Gastroesophageal sphincter (tissue), 4 donors: ENCODE results near the gene IFNA14. TPM values are rescaled to one million over a fixed set of nuclear protein-coding genes. Genes with fewer than 3 reads are reported as not detected.
A peak's percentile ranks its signal among the peaks of the same experiment; 100 is the strongest.
"Not testable (repeated sequence)": the region's sequence is repeated elsewhere in the genome, so short reads cannot be mapped to it uniquely, and the experiment has no call there.

ENCODE experiments used
- ATAC-seq: fragments of 150-250 bp; one replicate; pipeline ENCODE4 v1.9.1; 2016; ENCODE audit warnings: mild to moderate bottlenecking, moderate library complexity
- H3K27ac ChIP-seq, 4 donors: fragments of 200-600 bp; sonication (generic) in 3 of 4; 1 replicate in 3 of 4; 2 replicates in 1 of 4; pipeline ENCODE4 v1.5.1; 2016 to 2019
- H3K27me3 ChIP-seq: fragments of 200-600 bp; sonication (generic); one replicate; pipeline ENCODE4 v1.5.1; 2019
- H3K36me3 ChIP-seq, 2 donors: fragments of 200-600 bp; sonication (generic); one replicate each; pipeline ENCODE4 v1.5.1; 2019; ENCODE audit warnings: control low read depth in 1 of 2
- H3K4me1 ChIP-seq, 3 donors: fragments of 200-600 bp; sonication (generic); 1 replicate in 2 of 3; 2 replicates in 1 of 3; pipeline ENCODE4 v1.5.1; 2016 to 2019; ENCODE audit warnings: control low read depth in 2 of 3
- H3K4me3 ChIP-seq, 2 donors: fragments of 200-600 bp; sonication (generic); one replicate each; pipeline ENCODE4 v1.5.1; 2019; ENCODE audit warnings: mild to moderate bottlenecking in 1 of 2, moderate library complexity in 1 of 2
- H3K9me3 ChIP-seq, 3 donors: fragments of 200-600 bp; sonication (generic); one replicate each; pipeline ENCODE4 v1.5.1; 2017 to 2019; ENCODE audit warnings: control low read depth in 2 of 3
- EP300 ChIP-seq: sonication (generic); formaldehyde crosslinking; IDR thresholded peaks from one replicate; pipeline ENCODE4 v1.6.1; 2017; ENCODE audit warnings: antibody characterized with exemption, mild to moderate bottlenecking
- POLR2A ChIP-seq, 2 donors: fragments of 450-650 bp; IDR thresholded peaks; one replicate each; pipeline ENCODE4 v1.6.1; 2017; ENCODE audit warnings: antibody characterized with exemption in 2 of 2, mild to moderate bottlenecking in 2 of 2, moderate library complexity in 1 of 2
- POLR2AphosphoS5 ChIP-seq: sonication (generic); formaldehyde crosslinking; IDR thresholded peaks from one replicate; pipeline ENCODE4 v1.6.1; 2017; ENCODE audit warnings: antibody characterized with exemption
- WGBS, 2 donors: methylation state at CpG; one replicate each; pipeline ENCODE4 v1.1.5; 2018; ENCODE audit warnings: low coverage in 1 of 2; 5-methylcytosine and 5-hydroxymethylcytosine counted together
- total RNA-seq, 4 donors: library from RNA; depleted of rRNA; stranded (reverse); fragments of >200 nt; gene quantifications; one replicate each; pipeline ENCODE4 v1.1.0, GENCODE V29; 2016
- TF ChIP-seq, protein P1 (sequence below), 4 experiments: fragments of 200-600 bp in 2 of 4; fragments of 450-650 bp in 2 of 4; sonication (generic) in 1 of 4; IDR thresholded peaks; one replicate each; pipeline ENCODE4 v1.5.1; 2017 to 2019; ENCODE audit warnings: antibody characterized with exemption in 4 of 4, mild to moderate bottlenecking in 2 of 4, moderate library complexity in 2 of 4

Gene IFNA14
- total RNA-seq, 4 donors from 2014 or later: 0.40 TPM; not detected in 3

DNA sequence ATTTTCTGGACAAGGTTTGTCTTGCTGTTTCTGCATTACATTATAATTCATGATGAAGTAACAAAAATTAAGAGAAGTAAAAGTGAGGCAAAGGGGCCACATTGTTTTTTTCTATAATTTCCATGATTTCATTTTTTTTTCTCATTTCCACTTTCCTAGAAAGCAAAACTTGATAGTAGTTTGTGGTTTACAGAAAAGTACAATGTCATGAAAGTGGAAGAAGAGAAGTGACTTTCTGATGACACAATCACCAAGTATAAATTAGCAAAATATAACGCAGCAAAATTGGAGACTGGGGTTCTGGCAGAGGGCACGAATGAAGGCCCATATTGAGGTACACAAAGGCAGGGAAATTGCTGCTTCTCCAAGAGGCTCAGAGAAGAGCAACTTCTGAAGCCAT lies 5.0 kb upstream of the IFNA14 start:
- Histone ChIP-seq H3K9me3 (no peaks in the 10 kb centered on the region), H3K27ac (no peak overlapping the region), H3K36me3 (no peaks in the 10 kb centered on the region), H3K27me3 (peaks cover 10% of the 10 kb centered on the region), H3K4me1 (no peaks in the 10 kb centered on the region), H3K4me3 (no peak overlapping the region)
- no peak for TF ChIP-seq POLR2AphosphoS5
- TF ChIP-seq, protein P1, sequence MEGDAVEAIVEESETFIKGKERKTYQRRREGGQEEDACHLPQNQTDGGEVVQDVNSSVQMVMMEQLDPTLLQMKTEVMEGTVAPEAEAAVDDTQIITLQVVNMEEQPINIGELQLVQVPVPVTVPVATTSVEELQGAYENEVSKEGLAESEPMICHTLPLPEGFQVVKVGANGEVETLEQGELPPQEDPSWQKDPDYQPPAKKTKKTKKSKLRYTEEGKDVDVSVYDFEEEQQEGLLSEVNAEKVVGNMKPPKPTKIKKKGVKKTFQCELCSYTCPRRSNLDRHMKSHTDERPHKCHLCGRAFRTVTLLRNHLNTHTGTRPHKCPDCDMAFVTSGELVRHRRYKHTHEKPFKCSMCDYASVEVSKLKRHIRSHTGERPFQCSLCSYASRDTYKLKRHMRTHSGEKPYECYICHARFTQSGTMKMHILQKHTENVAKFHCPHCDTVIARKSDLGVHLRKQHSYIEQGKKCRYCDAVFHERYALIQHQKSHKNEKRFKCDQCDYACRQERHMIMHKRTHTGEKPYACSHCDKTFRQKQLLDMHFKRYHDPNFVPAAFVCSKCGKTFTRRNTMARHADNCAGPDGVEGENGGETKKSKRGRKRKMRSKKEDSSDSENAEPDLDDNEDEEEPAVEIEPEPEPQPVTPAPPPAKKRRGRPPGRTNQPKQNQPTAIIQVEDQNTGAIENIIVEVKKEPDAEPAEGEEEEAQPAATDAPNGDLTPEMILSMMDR (IDR thresholded peaks at IDR 0.05): no peak
- no peak for TF ChIP-seq EP300
- no peak for TF ChIP-seq POLR2A (IDR thresholded peaks at IDR 0.05)
- 47 to 51% methylated on average over 2 of the region's 2 CpGs for WGBS, 2 donors
- ATAC-seq: no peak

- not testable (repeated sequence) for H3K27ac ChIP-seq, ATAC-seq, H3K4me1 ChIP-seq, H3K9me3 ChIP-seq, H3K36me3 ChIP-seq, H3K4me3 ChIP-seq, H3K27me3 ChIP-seq
- WGBS, 2 donors: 0 to 38% methylated on average over 1 of the region's 1 CpG
Measured at GRCh38 chr9:21236360-21236714, 3.5 kb downstream of the IFNA14 start.

DNA sequence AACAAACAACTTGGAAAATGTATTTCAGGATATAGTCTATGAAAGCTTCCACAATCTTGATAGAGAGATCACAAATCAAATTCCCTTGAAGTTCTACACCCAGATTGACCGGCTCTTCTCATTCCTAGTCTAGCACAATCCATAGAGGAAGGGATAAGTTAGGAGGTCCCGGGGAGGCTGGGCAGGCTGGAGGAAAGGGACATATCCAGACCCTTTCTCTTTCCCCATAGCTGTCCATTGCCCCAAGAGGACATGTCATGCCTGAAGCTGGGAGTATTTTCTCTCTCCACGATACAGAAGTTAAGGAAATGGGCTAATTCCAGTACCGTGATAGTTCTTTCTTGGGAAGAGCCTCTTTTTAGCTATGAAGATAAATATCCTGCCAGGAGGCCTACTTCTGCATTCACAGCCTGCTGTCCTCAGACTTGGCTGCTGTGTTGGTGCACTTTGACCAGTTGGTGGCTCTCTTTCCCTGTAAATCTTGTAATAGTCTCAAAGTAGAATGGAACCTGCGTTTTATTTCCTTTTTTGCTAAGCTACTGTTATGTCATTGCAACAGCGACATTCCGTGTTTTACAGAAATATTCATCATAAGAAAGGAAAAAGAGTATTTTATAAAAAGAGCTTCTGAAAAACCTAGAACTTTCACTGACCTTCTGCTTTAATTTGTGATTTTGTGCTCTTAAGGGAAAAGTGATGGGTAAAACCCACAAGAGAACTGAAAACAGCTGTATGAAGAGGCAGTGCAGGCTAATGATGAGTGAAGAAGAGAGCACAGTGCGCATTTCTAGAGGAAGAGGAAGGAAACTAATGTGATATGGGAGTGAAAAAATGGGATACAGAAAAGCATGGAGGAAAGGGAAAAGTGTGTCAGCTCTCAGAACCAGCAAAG lies 4.1 kb downstream of the IFNA14 start:
- ATAC-seq, H3K4me3 ChIP-seq, H3K27ac ChIP-seq, H3K27me3 ChIP-seq, H3K4me1 ChIP-seq, H3K9me3 ChIP-seq, H3K36me3 ChIP-seq: not testable (repeated sequence)
- 30 to 34% methylated on average over 8 of the region's 8 CpGs for WGBS, 2 donors
- TF ChIP-seq, protein P1 (IDR thresholded peaks at IDR 0.05): peak in 3 of 4 experiments; percentile 26 to 52 (median 31)

DNA sequence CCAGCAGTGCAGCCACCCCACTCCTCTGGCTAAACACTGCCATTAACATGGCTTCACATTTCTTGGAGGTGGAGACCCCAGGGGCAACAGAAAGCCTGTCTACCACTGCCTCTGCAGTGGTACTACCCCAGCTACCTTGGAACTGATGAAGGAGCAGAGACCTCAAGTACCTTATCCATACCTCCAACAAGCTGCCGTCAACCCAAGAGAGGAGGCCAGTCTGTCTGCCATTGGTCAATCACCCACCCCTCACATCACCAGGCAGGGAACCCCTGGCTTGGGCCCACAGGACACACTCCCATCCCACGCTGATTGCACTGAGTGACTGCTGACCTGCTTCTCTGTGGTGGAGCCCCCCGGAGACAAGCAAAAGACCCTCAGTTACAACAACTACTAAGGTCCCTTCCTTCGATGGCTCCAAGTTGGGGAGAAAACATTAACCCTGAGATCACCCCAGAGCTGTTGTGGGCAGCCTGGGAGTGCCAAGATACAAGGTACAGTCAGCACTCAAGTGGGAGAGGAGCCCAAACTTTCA lies 5.6 kb downstream of the IFNA14 start:
- no peaks in the 10 kb centered on the region for H3K9me3 ChIP-seq
- H3K4me3 ChIP-seq: no peak overlapping the region
- no peak for ATAC-seq
- H3K27me3 ChIP-seq: no peaks in the 10 kb centered on the region
- no peak overlapping the region for H3K27ac ChIP-seq
- no CpG with 5 or more reads among the region's 4 CpGs for WGBS, 2 donors
- no peaks in the 10 kb centered on the region for H3K4me1 ChIP-seq
- TF ChIP-seq POLR2AphosphoS5: no peak
- no peak for TF ChIP-seq EP300
- TF ChIP-seq, protein P1 (IDR thresholded peaks at IDR 0.05): no peak
- TF ChIP-seq POLR2A (IDR thresholded peaks at IDR 0.05): no peak
- no peaks in the 10 kb centered on the region for H3K36me3 ChIP-seq

GRCh38 chr9:21233258-21233657 lies 6.5 kb downstream of the IFNA14 start:
- WGBS, 2 donors: 86 to 100% methylated on average over 1 to 2 of the region's 2 CpGs
- Histone ChIP-seq H3K9me3 (no peaks in the 10 kb centered on the region), H3K36me3 (no peaks in the 10 kb centered on the region), H3K4me3 (no peak overlapping the region), H3K27ac (no peak overlapping the region), H3K27me3 (no peaks in the 10 kb centered on the region), H3K4me1 (no peaks in the 10 kb centered on the region)
- ATAC-seq: peak; percentile 7
- TF ChIP-seq POLR2AphosphoS5 (no peak), EP300 (no peak), POLR2A (IDR thresholded peaks at IDR 0.05) (no peak)
- TF ChIP-seq, protein P1 (IDR thresholded peaks at IDR 0.05): no peak
